ENCODE measurements around the gene CNOT4.

The CNOT4 gene

GRCh38 chr7:135538376-135538775 lies 28.5 kb upstream of the CNOT4 start:
- Histone ChIP-seq H3K36me3 (ENCODE audit: control insufficient read depth, insufficient read depth, low read length) (no peaks in the 10 kb centered on the region), H3K4me3 (ENCODE audit: insufficient read depth, low read depth, low read length, poor library complexity, severe bottlenecking) (no peak overlapping the region), H3K27ac (ENCODE audit: insufficient read depth, low read length, poor library complexity, severe bottlenecking) (no peak overlapping the region), H3K9me3 (ENCODE audit: control insufficient read depth, low read length) (no peaks in the 10 kb centered on the region), H3K4me1 (ENCODE audit: control insufficient read depth, insufficient read depth, low read length, poor library complexity, severe bottlenecking) (no peaks in the 10 kb centered on the region), H3K27me3 (replicated peaks; ENCODE audit: control insufficient read depth, insufficient read depth, low read length, poor library complexity, severe bottlenecking) (no peaks in the 10 kb centered on the region)
- DNase-seq: no peak

GRCh38 chr7:135537905-135538304 lies 28.0 kb upstream of the CNOT4 start:
- Histone ChIP-seq H3K4me3 (ENCODE audit: insufficient read depth, low read depth, low read length, poor library complexity, severe bottlenecking) (no peak overlapping the region), H3K4me1 (ENCODE audit: control insufficient read depth, insufficient read depth, low read length, poor library complexity, severe bottlenecking) (no peaks in the 10 kb centered on the region), H3K9me3 (ENCODE audit: control insufficient read depth, low read length) (no peaks in the 10 kb centered on the region), H3K36me3 (ENCODE audit: control insufficient read depth, insufficient read depth, low read length) (no peaks in the 10 kb centered on the region), H3K27ac (ENCODE audit: insufficient read depth, low read length, poor library complexity, severe bottlenecking) (no peak overlapping the region), H3K27me3 (replicated peaks; ENCODE audit: control insufficient read depth, insufficient read depth, low read length, poor library complexity, severe bottlenecking) (no peaks in the 10 kb centered on the region)
- no peak for DNase-seq

GRCh38 chr7:135537453-135537852 lies 27.6 kb upstream of the CNOT4 start:
- H3K4me3 ChIP-seq (ENCODE audit: insufficient read depth, low read depth, low read length, poor library complexity, severe bottlenecking): no peak overlapping the region
- no peaks in the 10 kb centered on the region for H3K36me3 ChIP-seq (ENCODE audit: control insufficient read depth, insufficient read depth, low read length)
- no peaks in the 10 kb centered on the region for H3K27me3 ChIP-seq (replicated peaks; ENCODE audit: control insufficient read depth, insufficient read depth, low read length, poor library complexity, severe bottlenecking)
- H3K27ac ChIP-seq (ENCODE audit: insufficient read depth, low read length, poor library complexity, severe bottlenecking): no peak overlapping the region
- no peak for DNase-seq
- no peaks in the 10 kb centered on the region for H3K9me3 ChIP-seq (ENCODE audit: control insufficient read depth, low read length)
- H3K4me1 ChIP-seq (ENCODE audit: control insufficient read depth, insufficient read depth, low read length, poor library complexity, severe bottlenecking): no peaks in the 10 kb centered on the region

GRCh38 chr7:135536150-135536549 lies 26.2 kb upstream of the CNOT4 start:
- Histone ChIP-seq H3K4me1 (ENCODE audit: control insufficient read depth, insufficient read depth, low read length, poor library complexity, severe bottlenecking) (no peaks in the 10 kb centered on the region), H3K27ac (ENCODE audit: insufficient read depth, low read length, poor library complexity, severe bottlenecking) (no peak overlapping the region), H3K27me3 (replicated peaks; ENCODE audit: control insufficient read depth, insufficient read depth, low read length, poor library complexity, severe bottlenecking) (no peaks in the 10 kb centered on the region), H3K36me3 (ENCODE audit: control insufficient read depth, insufficient read depth, low read length) (no peaks in the 10 kb centered on the region), H3K9me3 (ENCODE audit: control insufficient read depth, low read length) (no peaks in the 10 kb centered on the region), H3K4me3 (ENCODE audit: insufficient read depth, low read depth, low read length, poor library complexity, severe bottlenecking) (no peak overlapping the region)
- DNase-seq: no peak

- DNase-seq: no peak
- Histone ChIP-seq H3K9me3 (ENCODE audit: control insufficient read depth, low read length) (no peaks in the 10 kb centered on the region), H3K36me3 (ENCODE audit: control insufficient read depth, insufficient read depth, low read length) (no peaks in the 10 kb centered on the region), H3K4me3 (ENCODE audit: insufficient read depth, low read depth, low read length, poor library complexity, severe bottlenecking) (no peak overlapping the region), H3K27me3 (replicated peaks; ENCODE audit: control insufficient read depth, insufficient read depth, low read length, poor library complexity, severe bottlenecking) (no peaks in the 10 kb centered on the region), H3K4me1 (ENCODE audit: control insufficient read depth, insufficient read depth, low read length, poor library complexity, severe bottlenecking) (no peaks in the 10 kb centered on the region), H3K27ac (ENCODE audit: insufficient read depth, low read length, poor library complexity, severe bottlenecking) (no peak overlapping the region)
These were observed 17.1 kb upstream of the CNOT4 start for GRCh38 chr7:135527025-135527424.

GRCh38 chr7:135525426-135525825 lies 15.5 kb upstream of the CNOT4 start:
- Histone ChIP-seq H3K27ac (ENCODE audit: insufficient read depth, low read length, poor library complexity, severe bottlenecking) (no peak overlapping the region), H3K4me1 (ENCODE audit: control insufficient read depth, insufficient read depth, low read length, poor library complexity, severe bottlenecking) (no peaks in the 10 kb centered on the region), H3K4me3 (ENCODE audit: insufficient read depth, low read depth, low read length, poor library complexity, severe bottlenecking) (no peak overlapping the region), H3K36me3 (ENCODE audit: control insufficient read depth, insufficient read depth, low read length) (no peaks in the 10 kb centered on the region), H3K9me3 (ENCODE audit: control insufficient read depth, low read length) (no peaks in the 10 kb centered on the region), H3K27me3 (replicated peaks; ENCODE audit: control insufficient read depth, insufficient read depth, low read length, poor library complexity, severe bottlenecking) (no peaks in the 10 kb centered on the region)
- DNase-seq: no peak

GRCh38 chr7:135523146-135523545 lies 13.2 kb upstream of the CNOT4 start:
- no peak for DNase-seq
- Histone ChIP-seq H3K27ac (ENCODE audit: insufficient read depth, low read length, poor library complexity, severe bottlenecking) (no peak overlapping the region), H3K4me1 (ENCODE audit: control insufficient read depth, insufficient read depth, low read length, poor library complexity, severe bottlenecking) (no peaks in the 10 kb centered on the region), H3K9me3 (ENCODE audit: control insufficient read depth, low read length) (no peaks in the 10 kb centered on the region), H3K4me3 (ENCODE audit: insufficient read depth, low read depth, low read length, poor library complexity, severe bottlenecking) (no peak overlapping the region), H3K27me3 (replicated peaks; ENCODE audit: control insufficient read depth, insufficient read depth, low read length, poor library complexity, severe bottlenecking) (no peaks in the 10 kb centered on the region), H3K36me3 (ENCODE audit: control insufficient read depth, insufficient read depth, low read length) (no peaks in the 10 kb centered on the region)

- no peaks in the 10 kb centered on the region for H3K27me3 ChIP-seq (replicated peaks; ENCODE audit: control insufficient read depth, insufficient read depth, low read length, poor library complexity, severe bottlenecking)
- DNase-seq: no peak
- H3K4me1 ChIP-seq (ENCODE audit: control insufficient read depth, insufficient read depth, low read length, poor library complexity, severe bottlenecking): no peaks in the 10 kb centered on the region
- H3K27ac ChIP-seq (ENCODE audit: insufficient read depth, low read length, poor library complexity, severe bottlenecking): no peak overlapping the region
- H3K9me3 ChIP-seq (ENCODE audit: control insufficient read depth, low read length): no peaks in the 10 kb centered on the region
- no peaks in the 10 kb centered on the region for H3K36me3 ChIP-seq (ENCODE audit: control insufficient read depth, insufficient read depth, low read length)
- no peak overlapping the region for H3K4me3 ChIP-seq (ENCODE audit: insufficient read depth, low read depth, low read length, poor library complexity, severe bottlenecking)
These were observed 12.6 kb upstream of the CNOT4 start for GRCh38 chr7:135522509-135522908.

GRCh38 chr7:135519871-135520270 lies 10.0 kb upstream of the CNOT4 start:
- no peaks in the 10 kb centered on the region for H3K27me3 ChIP-seq (replicated peaks; ENCODE audit: control insufficient read depth, insufficient read depth, low read length, poor library complexity, severe bottlenecking)

GRCh38 chr7:135519233-135519688 lies 9.4 kb upstream of the CNOT4 start:
- DNase-seq: no peak
- Histone ChIP-seq H3K4me3 (ENCODE audit: insufficient read depth, low read depth, low read length, poor library complexity, severe bottlenecking) (no peak overlapping the region), H3K27ac (ENCODE audit: insufficient read depth, low read length, poor library complexity, severe bottlenecking) (no peak overlapping the region), H3K27me3 (replicated peaks; ENCODE audit: control insufficient read depth, insufficient read depth, low read length, poor library complexity, severe bottlenecking) (no peaks in the 10 kb centered on the region), H3K4me1 (ENCODE audit: control insufficient read depth, insufficient read depth, low read length, poor library complexity, severe bottlenecking) (no peaks in the 10 kb centered on the region), H3K36me3 (ENCODE audit: control insufficient read depth, insufficient read depth, low read length) (no peaks in the 10 kb centered on the region), H3K9me3 (ENCODE audit: control insufficient read depth, low read length) (no peaks in the 10 kb centered on the region)

More at GRCh38 chr7:135519871-135520270, 10.0 kb upstream of the CNOT4 start:
- Histone ChIP-seq H3K27ac (ENCODE audit: insufficient read depth, low read length, poor library complexity, severe bottlenecking) (no peak overlapping the region), H3K36me3 (ENCODE audit: control insufficient read depth, insufficient read depth, low read length) (no peaks in the 10 kb centered on the region), H3K9me3 (ENCODE audit: control insufficient read depth, low read length) (no peaks in the 10 kb centered on the region), H3K4me3 (ENCODE audit: insufficient read depth, low read depth, low read length, poor library complexity, severe bottlenecking) (no peak overlapping the region), H3K4me1 (ENCODE audit: control insufficient read depth, insufficient read depth, low read length, poor library complexity, severe bottlenecking) (no peaks in the 10 kb centered on the region)
- no peak for DNase-seq

- Histone ChIP-seq H3K4me1 (ENCODE audit: control insufficient read depth, insufficient read depth, low read length, poor library complexity, severe bottlenecking) (no peaks in the 10 kb centered on the region), H3K36me3 (ENCODE audit: control insufficient read depth, insufficient read depth, low read length) (no peaks in the 10 kb centered on the region), H3K27me3 (replicated peaks; ENCODE audit: control insufficient read depth, insufficient read depth, low read length, poor library complexity, severe bottlenecking) (no peaks in the 10 kb centered on the region), H3K27ac (ENCODE audit: insufficient read depth, low read length, poor library complexity, severe bottlenecking) (no peak overlapping the region), H3K9me3 (ENCODE audit: control insufficient read depth, low read length) (no peaks in the 10 kb centered on the region), H3K4me3 (ENCODE audit: insufficient read depth, low read depth, low read length, poor library complexity, severe bottlenecking) (no peak overlapping the region)
- no peak for DNase-seq
These were observed 8.8 kb upstream of the CNOT4 start for GRCh38 chr7:135518748-135519147.
